SIG-M5 treated with dmso at 0.1 percent for 504 hours (cell line): ENCODE data around the gene ANXA8L1.
"Not testable (repeated sequence)": the region's sequence is repeated elsewhere in the genome, so short reads cannot be mapped to it uniquely, and the experiment has no call there.

Experiments used
- DNase-seq: peaks from one replicate; lab custom pipeline; 2025; ENCODE audit not compliant: unreplicated experiment; lab: John Stamatoyannopoulos, UW

ANXA8L1 gene

GRCh38 chr10:46375406-46375805 is at the start of gene ANXA8L1:
ANXA8L1 (plus strand) TSS chr10:46375776; CDS start chr10:46375852, 76 bp downstream.
- DNase-seq = not testable (repeated sequence)

GRCh38 chr10:46326066-46326465 is 49.5 kb upstream of the ANXA8L1 start:
- no peak for DNase-seq

- no peak for DNase-seq
Observed at GRCh38 chr10:46326971-46327370, 48.6 kb upstream of the ANXA8L1 start.

GRCh38 chr10:46327685-46328084 is 47.9 kb upstream of the ANXA8L1 start:
- DNase-seq = no peak

GRCh38 chr10:46328853-46329689 is 46.5 kb upstream of the ANXA8L1 start:
- no peak for DNase-seq

- DNase-seq = no peak
Observed at GRCh38 chr10:46329690-46330016, 45.9 kb upstream of the ANXA8L1 start.

- no peak for DNase-seq
Observed at GRCh38 chr10:46330894-46331293, 44.7 kb upstream of the ANXA8L1 start.

- DNase-seq = not testable (repeated sequence)
Observed at GRCh38 chr10:46365484-46365883, 10.1 kb upstream of the ANXA8L1 start.

- not testable (repeated sequence) for DNase-seq
Observed at GRCh38 chr10:46367209-46367608, 8.4 kb upstream of the ANXA8L1 start.

GRCh38 chr10:46367666-46368240 is 7.8 kb upstream of the ANXA8L1 start:
- DNase-seq = not testable (repeated sequence)

- not testable (repeated sequence) for DNase-seq
Observed at GRCh38 chr10:46368956-46369355, 6.6 kb upstream of the ANXA8L1 start.

GRCh38 chr10:46374410-46374809 is 1.2 kb upstream of the ANXA8L1 start:
- DNase-seq = not testable (repeated sequence)

GRCh38 chr10:46377022-46377421 is 1.4 kb downstream of the ANXA8L1 start:
- not testable (repeated sequence) for DNase-seq

- DNase-seq = not testable (repeated sequence)
Observed at GRCh38 chr10:46377651-46378050, 2.1 kb downstream of the ANXA8L1 start.

- not testable (repeated sequence) for DNase-seq
Observed at GRCh38 chr10:46378108-46378507, 2.5 kb downstream of the ANXA8L1 start.

GRCh38 chr10:46379233-46379848 is 3.8 kb downstream of the ANXA8L1 start:
- not testable (repeated sequence) for DNase-seq

GRCh38 chr10:46385858-46386257 is 10.3 kb downstream of the ANXA8L1 start:
- not testable (repeated sequence) for DNase-seq

- not testable (repeated sequence) for DNase-seq
Observed at GRCh38 chr10:46386694-46387093, 11.1 kb downstream of the ANXA8L1 start.

GRCh38 chr10:46387309-46387902 is 11.8 kb downstream of the ANXA8L1 start:
- not testable (repeated sequence) for DNase-seq

- DNase-seq = not testable (repeated sequence)
Observed at GRCh38 chr10:46391422-46391821, 15.8 kb downstream of the ANXA8L1 start.

GRCh38 chr10:46396441-46397279 is 21.1 kb downstream of the ANXA8L1 start:
- not testable (repeated sequence) for DNase-seq
